ENCODE measurements around the gene SEC16A.
"Not testable (repeated sequence)": the region's sequence is repeated elsewhere in the genome, so short reads cannot be mapped to it uniquely, and the experiment has no call there.

SEC16A gene

DNA sequence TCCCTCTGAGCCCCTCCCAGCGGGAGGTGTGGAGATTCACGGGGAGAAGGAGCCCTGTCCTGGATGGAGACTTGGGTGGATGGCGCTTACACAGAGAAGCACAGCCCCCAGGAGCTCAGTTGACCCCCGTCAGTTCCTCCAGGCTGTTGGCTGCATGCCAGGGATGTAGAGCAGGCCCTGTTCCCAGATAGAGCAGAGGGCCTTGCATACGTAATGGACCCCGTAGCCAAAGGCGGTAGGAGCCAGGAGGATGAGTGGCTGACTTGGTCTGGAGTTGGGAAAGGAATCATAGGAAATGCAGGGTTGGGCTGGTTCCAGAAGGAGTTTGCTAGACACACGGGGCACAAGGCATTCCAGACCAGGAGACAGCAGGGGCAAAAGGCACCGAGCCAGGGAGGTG lies 69.9 kb downstream of the SEC16A start:
- Mint-ChIP-seq H3K27ac (ENCODE audit: low read depth) (no peak overlapping the region), H3K36me3 (ENCODE audit: insufficient read depth) (peaks cover 42% of the 10 kb centered on the region), H3K4me3 (no peak overlapping the region), H3K9me3 (no peaks in the 10 kb centered on the region), H3K27me3 (no peaks in the 10 kb centered on the region), H3K4me1 (peaks cover 25% of the 10 kb centered on the region)
- no peak for ATAC-seq (replicated peaks; ENCODE audit: extremely low read depth, poor library complexity, severe bottlenecking)
- DNase-seq (ENCODE audit: low spot score in 2 of 2): no peak

DNA sequence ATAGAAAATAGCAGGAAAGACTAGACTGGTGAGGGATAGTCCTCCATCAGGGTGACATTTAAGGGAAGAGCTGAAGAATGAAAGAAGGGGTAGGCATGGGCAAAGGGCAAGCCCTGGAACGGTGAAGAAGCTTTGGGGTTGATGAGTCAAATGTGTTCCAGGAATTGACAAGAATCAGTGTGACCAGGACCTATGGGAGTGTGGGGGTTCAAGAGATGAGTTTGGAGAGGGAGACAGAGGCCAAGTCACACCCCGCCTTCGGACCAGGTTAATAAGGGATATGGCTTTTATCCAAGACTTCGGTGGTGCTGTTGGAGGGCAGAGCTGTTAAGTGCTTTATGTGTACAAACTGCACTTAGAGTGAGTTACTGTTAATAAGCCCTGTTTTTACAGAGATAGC lies 71.5 kb downstream of the SEC16A start:
- Mint-ChIP-seq H3K27me3 (no peaks in the 10 kb centered on the region), H3K9me3 (no peaks in the 10 kb centered on the region), H3K27ac (ENCODE audit: low read depth) (peak overlapping the region; percentile 92), H3K36me3 (ENCODE audit: insufficient read depth) (peaks cover 43% of the 10 kb centered on the region), H3K4me1 (peaks cover 25% of the 10 kb centered on the region), H3K4me3 (peak overlapping the region; percentile 83)
- DNase-seq (ENCODE audit: low spot score in 2 of 2) (no peak), ATAC-seq (replicated peaks; ENCODE audit: extremely low read depth, poor library complexity, severe bottlenecking) (no peak)

DNA sequence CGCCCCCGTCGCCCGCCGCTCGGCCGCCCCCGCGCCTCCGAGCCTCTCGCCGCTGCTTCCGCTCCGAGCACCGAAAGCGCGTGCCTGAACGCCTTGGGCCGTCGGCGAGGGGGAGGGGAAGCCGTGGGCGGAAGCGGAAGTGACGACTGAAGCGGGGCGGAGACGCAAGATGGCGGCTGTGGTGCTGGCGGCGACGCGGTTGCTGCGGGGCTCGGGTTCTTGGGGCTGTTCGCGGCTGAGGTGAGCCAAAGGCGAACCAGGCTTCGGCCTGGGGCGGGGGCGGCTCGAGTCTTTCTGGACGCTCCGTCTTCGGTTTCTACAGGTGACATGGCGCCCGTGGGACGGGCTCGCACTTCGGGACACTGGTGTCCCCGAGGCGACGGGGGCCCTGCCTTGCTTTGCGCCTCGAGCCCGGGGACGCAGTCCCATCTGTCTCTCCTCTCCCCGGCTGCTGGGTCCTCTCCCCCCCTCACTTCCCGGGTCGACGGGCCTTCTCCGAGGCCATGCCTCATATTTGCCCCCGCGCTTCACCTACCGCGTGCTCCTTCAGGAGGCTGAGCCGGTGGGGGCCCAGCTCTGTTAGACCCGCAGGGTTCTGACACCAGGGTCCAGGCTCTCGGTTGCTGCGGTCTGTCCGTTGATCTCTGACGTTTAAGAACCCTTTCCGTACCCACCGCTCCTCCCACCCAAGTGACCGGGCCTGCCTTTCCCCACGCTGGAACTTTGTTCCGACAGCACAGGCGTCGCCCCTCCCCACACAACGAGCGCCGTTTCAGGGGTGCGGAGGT lies 72.1 kb downstream of the SEC16A start, which contains the start of the genes ENTR1 and PMPCA:
Gene ENTR1 (minus strand): TSS at position 115 of the 788 bp plus-strand sequence. CDS start 217 bp downstream, outside the sequence.
Gene PMPCA (plus strand): TSS at position 159 of the 788 bp plus-strand sequence. CDS start 11 bp downstream, at position 170.
- Mint-ChIP-seq H3K36me3 (ENCODE audit: insufficient read depth) (peaks cover 37% of the 10 kb centered on the region), H3K4me1 (peaks cover 25% of the 10 kb centered on the region), H3K4me3 (peak within 1 kb of the TSS; percentile 83), H3K27me3 (no peaks in the 10 kb centered on the region), H3K9me3 (no peaks in the 10 kb centered on the region), H3K27ac (ENCODE audit: low read depth) (peak within 1 kb of the TSS; percentile 92)
- DNase-seq (ENCODE audit: low spot score in 2 of 2) (peak; percentile 90 to 93), ATAC-seq (replicated peaks; ENCODE audit: extremely low read depth, poor library complexity, severe bottlenecking) (peak; percentile 88)

DNA sequence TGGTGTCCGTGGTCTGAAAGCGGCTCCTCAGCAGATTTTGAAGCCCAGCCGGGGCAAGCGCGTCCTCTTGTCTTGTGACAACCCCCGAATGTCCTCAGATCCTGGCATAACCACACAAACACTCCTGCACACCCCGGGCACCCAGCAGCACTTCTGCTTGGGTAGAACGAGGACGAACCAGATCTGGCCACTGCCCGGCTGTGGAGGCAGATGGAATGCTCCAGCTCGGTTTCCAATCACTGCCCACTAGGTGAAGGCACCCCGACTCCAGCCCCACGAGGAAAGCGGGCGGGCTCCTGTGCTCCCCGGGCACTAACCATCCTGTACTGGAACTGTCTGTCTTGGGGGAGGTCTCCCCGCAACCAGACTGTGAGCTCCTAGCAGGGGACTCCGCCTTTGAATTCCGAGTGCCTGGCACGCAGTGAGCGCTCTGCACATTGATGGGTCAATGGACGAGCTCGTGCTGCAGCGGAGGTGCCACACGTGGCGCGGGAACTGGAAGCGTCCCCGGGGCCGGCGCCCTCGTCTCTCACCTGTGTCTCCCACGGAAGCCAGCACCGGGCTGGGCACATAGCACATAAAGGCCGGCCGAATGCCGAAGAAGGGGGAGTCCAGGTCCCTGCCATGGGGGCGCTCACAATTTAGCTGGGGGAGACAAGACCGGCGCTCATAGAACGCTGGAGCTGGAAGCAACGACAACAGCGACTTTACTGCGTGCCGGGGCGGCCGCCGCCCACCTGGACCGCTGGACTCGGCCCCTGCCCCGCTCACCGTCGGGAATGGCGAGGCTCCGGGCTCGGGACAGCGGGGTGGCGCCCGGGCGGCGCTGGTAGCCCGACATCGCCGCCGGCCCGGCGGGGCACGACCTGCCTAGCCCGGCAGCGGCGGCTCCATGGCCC lies 73.0 kb downstream of the SEC16A start:
- ATAC-seq (replicated peaks; ENCODE audit: extremely low read depth, poor library complexity, severe bottlenecking) (peak; percentile 35), DNase-seq (ENCODE audit: low spot score in 2 of 2) (no peak)
- Mint-ChIP-seq H3K36me3 (ENCODE audit: insufficient read depth) (peaks cover 38% of the 10 kb centered on the region), H3K4me3 (peak overlapping the region; percentile 83), H3K27ac (ENCODE audit: low read depth) (peak overlapping the region; percentile 92), H3K27me3 (no peaks in the 10 kb centered on the region), H3K9me3 (no peaks in the 10 kb centered on the region), H3K4me1 (peaks cover 30% of the 10 kb centered on the region)

DNA sequence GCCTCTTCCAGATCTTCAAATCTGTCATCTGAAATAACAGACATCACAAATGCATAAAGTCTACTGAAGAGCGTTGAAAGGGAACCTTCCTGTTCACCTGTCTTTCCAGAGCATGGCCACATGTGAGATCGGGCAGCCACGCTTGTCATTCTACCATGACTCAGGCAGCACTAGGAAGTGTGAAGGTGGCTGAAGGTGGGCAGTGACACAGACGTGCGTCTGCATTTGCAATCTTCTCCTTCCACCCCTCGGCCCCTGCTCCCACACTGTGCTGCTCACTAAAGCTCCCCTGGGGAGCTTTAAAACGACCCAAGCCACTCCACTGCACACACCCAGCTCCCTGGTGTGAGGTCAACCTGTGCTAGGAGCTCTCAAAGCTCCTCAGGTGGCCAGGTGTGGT lies 74.9 kb downstream of the SEC16A start:
- Mint-ChIP-seq H3K27ac (ENCODE audit: low read depth) (no peak overlapping the region), H3K27me3 (no peaks in the 10 kb centered on the region), H3K4me3 (no peak overlapping the region), H3K36me3 (ENCODE audit: insufficient read depth) (peaks cover 41% of the 10 kb centered on the region), H3K4me1 (peaks cover 45% of the 10 kb centered on the region), H3K9me3 (no peaks in the 10 kb centered on the region)
- DNase-seq (ENCODE audit: low spot score in 2 of 2): no peak
- ATAC-seq (replicated peaks; ENCODE audit: extremely low read depth, poor library complexity, severe bottlenecking): no peak

DNA sequence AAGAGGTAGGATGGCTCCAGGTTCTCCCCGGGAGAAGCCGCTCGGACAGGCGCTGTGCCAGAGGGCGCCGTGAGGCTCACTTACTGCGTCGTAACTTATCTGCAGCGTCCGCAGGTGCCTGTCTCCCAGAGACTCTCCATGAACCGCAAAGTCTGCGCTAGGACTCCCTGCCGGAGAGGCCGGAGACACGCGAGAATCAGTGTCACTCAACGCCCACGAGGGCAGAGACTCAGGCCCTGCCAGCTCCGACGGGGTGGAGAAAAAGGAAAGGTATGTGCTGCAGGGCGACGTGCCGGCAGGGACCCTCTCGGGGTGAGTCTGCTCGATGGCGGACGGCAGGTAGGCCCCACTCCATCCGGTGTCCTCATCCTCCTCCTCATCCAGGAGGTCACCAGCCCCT lies 75.8 kb downstream of the SEC16A start:
- not testable (repeated sequence) for H3K4me3 Mint-ChIP-seq; H3K27ac Mint-ChIP-seq (ENCODE audit: low read depth); DNase-seq (ENCODE audit: low spot score in 2 of 2); H3K9me3 Mint-ChIP-seq; H3K27me3 Mint-ChIP-seq; ATAC-seq (replicated peaks; ENCODE audit: extremely low read depth, poor library complexity, severe bottlenecking)
- Mint-ChIP-seq H3K4me1 (peaks cover 45% of the 10 kb centered on the region), H3K36me3 (ENCODE audit: insufficient read depth) (peaks cover 38% of the 10 kb centered on the region)

DNA sequence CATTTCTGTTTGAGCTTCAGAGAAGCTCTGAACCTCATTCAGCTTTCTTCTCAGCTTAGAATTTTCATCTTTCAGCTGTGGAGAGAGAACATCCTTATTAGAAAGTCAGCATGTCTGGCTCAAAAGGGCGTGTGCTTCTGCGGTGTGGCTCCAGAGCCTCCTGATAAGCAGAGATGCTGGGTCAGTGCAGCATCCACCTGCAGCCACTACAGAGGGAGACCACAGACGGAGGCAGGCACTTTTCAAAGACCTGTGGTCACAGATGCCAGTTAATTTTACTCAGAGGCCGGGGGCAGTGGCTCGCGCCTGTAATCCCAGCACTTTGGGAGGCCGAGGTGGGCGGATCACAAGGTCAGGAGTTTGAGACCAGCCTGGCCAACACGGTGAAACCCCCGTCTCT lies 76.9 kb downstream of the SEC16A start:
- not testable (repeated sequence) for H3K27me3 Mint-ChIP-seq; H3K9me3 Mint-ChIP-seq; H3K27ac Mint-ChIP-seq (ENCODE audit: low read depth); ATAC-seq (replicated peaks; ENCODE audit: extremely low read depth, poor library complexity, severe bottlenecking); DNase-seq (ENCODE audit: low spot score in 2 of 2); H3K4me3 Mint-ChIP-seq
- H3K36me3 Mint-ChIP-seq (ENCODE audit: insufficient read depth): peaks cover 35% of the 10 kb centered on the region
- peaks cover 37% of the 10 kb centered on the region for H3K4me1 Mint-ChIP-seq

DNA sequence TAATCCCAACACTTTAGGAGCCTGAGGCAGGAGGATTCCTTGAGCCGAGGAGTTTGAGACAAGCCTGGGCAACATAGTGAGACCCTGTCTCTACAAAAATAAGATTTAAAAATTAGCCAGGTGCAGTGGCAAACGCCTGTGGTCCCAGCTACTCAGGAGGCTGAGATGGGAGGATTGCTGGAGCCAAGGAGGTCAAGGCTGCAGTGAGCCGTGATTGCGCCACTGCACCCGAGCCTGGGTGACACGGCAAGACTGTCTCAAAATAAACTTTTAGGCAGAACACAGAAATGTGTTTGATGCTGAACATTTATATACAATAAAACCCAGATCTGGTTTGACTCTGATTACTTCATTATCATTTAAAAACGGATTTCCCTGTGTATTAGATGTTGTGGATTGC lies 77.4 kb downstream of the SEC16A start:
- ATAC-seq (replicated peaks; ENCODE audit: extremely low read depth, poor library complexity, severe bottlenecking) (no peak), DNase-seq (ENCODE audit: low spot score in 2 of 2) (no peak)
- H3K27me3 Mint-ChIP-seq: no peaks in the 10 kb centered on the region
- no peak overlapping the region for H3K27ac Mint-ChIP-seq (ENCODE audit: low read depth)
- H3K4me1 Mint-ChIP-seq: peaks cover 37% of the 10 kb centered on the region
- H3K36me3 Mint-ChIP-seq (ENCODE audit: insufficient read depth): peaks cover 34% of the 10 kb centered on the region
- no peak overlapping the region for H3K4me3 Mint-ChIP-seq
- H3K9me3 Mint-ChIP-seq: no peaks in the 10 kb centered on the region

DNA sequence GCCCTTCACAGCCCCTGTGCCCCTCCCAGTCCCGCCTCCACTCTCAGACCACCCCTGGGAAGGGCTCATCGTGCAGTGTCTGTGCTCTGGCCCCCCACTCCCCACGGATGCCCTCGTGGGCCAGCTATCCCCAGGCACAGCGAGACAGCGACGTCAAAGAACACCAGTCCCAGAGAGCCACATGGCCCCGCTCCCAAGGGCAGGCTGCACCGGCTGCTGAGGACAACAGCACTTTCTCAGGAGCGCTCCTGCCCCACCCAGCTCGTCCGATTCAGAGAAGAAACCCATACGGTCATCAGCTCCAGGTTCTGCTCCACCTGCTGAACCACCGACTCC lies 78.1 kb downstream of the SEC16A start:
- Mint-ChIP-seq H3K27me3 (no peaks in the 10 kb centered on the region), H3K4me3 (peak overlapping the region; percentile 70), H3K36me3 (ENCODE audit: insufficient read depth) (peaks cover 30% of the 10 kb centered on the region), H3K27ac (ENCODE audit: low read depth) (peak overlapping the region; percentile 82), H3K9me3 (no peaks in the 10 kb centered on the region), H3K4me1 (peaks cover 35% of the 10 kb centered on the region)
- DNase-seq (ENCODE audit: low spot score in 2 of 2) (no peak), ATAC-seq (replicated peaks; ENCODE audit: extremely low read depth, poor library complexity, severe bottlenecking) (no peak)

DNA sequence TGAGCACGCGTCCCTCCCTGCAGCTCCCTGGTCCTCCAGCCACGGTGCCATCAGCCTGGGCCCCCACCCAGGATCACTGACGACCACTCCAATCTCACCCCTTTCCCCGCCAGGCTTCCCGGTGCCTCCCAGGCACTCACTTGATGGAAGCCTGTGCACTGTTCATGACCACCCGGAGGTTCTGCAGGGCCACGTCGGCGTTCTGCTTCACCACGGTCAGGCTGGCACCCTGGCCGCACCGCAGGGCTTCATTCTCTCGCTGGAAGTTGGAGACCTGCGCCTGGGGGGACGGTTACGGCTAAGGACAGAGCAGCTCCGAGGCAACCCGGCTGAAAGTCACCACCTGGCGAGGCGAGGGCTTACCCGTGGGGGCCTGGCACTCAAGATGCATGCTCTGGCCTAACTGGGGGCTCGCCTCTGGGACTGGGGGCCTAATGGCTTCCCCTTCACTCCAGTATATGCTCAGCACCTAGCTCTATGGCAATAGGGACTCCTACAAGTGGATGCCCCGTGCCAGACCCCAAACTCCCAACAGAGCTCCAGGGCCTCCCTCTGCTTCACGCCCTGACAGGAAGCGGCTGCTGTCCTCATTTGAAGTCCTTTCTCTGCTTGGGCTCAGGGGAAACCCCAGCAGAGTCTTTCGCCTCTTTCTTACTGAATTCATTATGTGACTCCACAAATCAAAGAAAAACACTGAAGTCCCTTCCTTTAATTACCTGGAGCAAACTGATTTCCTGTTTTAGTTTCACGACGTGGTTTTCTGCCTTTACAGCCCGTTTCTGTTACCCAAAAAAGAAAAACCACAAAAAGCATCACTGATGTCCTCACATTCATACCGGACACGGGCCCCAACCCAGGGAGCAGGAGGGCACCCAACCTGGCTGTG lies 78.7 kb downstream of the SEC16A start:
- Mint-ChIP-seq H3K27me3 (no peaks in the 10 kb centered on the region), H3K36me3 (ENCODE audit: insufficient read depth) (peaks cover 30% of the 10 kb centered on the region), H3K4me3 (peak overlapping the region; percentile 70), H3K9me3 (no peaks in the 10 kb centered on the region), H3K4me1 (peaks cover 32% of the 10 kb centered on the region), H3K27ac (ENCODE audit: low read depth) (peak overlapping the region; percentile 82)
- DNase-seq (ENCODE audit: low spot score in 2 of 2) (peak in 1 of 2 donors; percentile 21), ATAC-seq (replicated peaks; ENCODE audit: extremely low read depth, poor library complexity, severe bottlenecking) (peak; percentile 22)

DNA sequence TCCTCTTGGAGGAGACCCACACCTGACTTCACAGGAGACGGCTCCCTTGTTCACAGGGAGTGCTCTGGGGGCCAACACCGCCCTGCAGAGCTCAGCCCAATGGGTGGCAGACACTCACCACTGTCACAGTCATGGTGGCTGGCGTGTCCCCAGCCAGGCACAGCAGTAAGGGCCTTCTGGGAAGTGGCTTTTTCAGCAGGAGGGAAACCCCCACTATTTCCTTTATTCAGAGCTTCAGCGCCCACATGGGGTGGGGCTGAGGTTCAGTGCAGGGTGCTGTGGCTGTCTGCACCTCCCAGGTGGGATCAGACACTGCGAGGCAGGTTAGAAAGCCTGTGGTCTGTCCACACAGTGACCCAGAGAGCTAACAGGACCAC lies 79.3 kb downstream of the SEC16A start:
- H3K9me3 Mint-ChIP-seq: no peaks in the 10 kb centered on the region
- DNase-seq (ENCODE audit: low spot score in 2 of 2) (peak; percentile 47 to 75), ATAC-seq (replicated peaks; ENCODE audit: extremely low read depth, poor library complexity, severe bottlenecking) (peak; percentile 90)
- H3K36me3 Mint-ChIP-seq (ENCODE audit: insufficient read depth): peaks cover 30% of the 10 kb centered on the region
- peak overlapping the region; percentile 82 for H3K27ac Mint-ChIP-seq (ENCODE audit: low read depth)
- peaks cover 32% of the 10 kb centered on the region for H3K4me1 Mint-ChIP-seq
- H3K4me3 Mint-ChIP-seq: peak overlapping the region; percentile 70
- no peaks in the 10 kb centered on the region for H3K27me3 Mint-ChIP-seq

DNA sequence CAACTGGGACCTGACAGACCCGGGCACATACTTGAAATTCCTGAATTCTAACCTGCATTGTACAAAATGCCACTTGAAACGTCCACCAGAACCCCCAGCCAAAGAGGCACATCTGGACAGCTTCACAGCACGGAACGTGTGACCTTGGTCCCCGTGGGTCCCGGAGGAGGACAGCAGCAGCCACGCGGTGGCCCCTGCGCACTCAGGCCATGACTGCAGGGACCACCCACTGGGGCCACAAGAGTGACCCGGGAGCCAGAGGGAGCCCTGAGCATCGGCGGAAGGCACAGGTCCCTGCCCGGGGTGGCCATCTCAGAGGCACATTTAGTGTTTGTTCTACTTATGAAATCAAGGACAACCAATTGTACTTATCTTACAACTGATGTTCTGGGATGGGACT lies 80.8 kb downstream of the SEC16A start:
- H3K27ac Mint-ChIP-seq (ENCODE audit: low read depth): peak overlapping the region; percentile 55

More for the DNA sequence above, 80.8 kb downstream of the SEC16A start:
- Mint-ChIP-seq H3K36me3 (ENCODE audit: insufficient read depth) (peaks cover 25% of the 10 kb centered on the region), H3K9me3 (no peaks in the 10 kb centered on the region), H3K4me1 (peaks cover 33% of the 10 kb centered on the region), H3K4me3 (no peak overlapping the region), H3K27me3 (no peaks in the 10 kb centered on the region)
- ATAC-seq (replicated peaks; ENCODE audit: extremely low read depth, poor library complexity, severe bottlenecking) (no peak), DNase-seq (ENCODE audit: low spot score in 2 of 2) (no peak)
